Astrocyte of the spinal cord (primary cell): ENCODE measurements around the gene GDF15.

Experiments
- DNase-seq: peaks from one replicate; pipeline ENCODE4 v3.0.0; 2011; ENCODE audit warnings: low read depth, low spot score
- H3K4me3 ChIP-seq: 2 replicates; pipeline ENCODE4 v1.5.1; 2011; ENCODE audit warnings: low read depth, mild to moderate bottlenecking, low read length, moderate library complexity
- in situ Hi-C: cut with HindIII; loops from 2 replicates; pipeline ENCODE4 v1.10.0; 2017; ENCODE audit warnings: low sequenced_read_pairs
- TF ChIP-seq, protein P1 (sequence below): IDR thresholded peaks from 2 replicates; pipeline ENCODE4 v1.5.1; 2012; ENCODE audit warnings: low read depth, mild to moderate bottlenecking, low read length, inconsistent platforms

Gene GDF15

DNA sequence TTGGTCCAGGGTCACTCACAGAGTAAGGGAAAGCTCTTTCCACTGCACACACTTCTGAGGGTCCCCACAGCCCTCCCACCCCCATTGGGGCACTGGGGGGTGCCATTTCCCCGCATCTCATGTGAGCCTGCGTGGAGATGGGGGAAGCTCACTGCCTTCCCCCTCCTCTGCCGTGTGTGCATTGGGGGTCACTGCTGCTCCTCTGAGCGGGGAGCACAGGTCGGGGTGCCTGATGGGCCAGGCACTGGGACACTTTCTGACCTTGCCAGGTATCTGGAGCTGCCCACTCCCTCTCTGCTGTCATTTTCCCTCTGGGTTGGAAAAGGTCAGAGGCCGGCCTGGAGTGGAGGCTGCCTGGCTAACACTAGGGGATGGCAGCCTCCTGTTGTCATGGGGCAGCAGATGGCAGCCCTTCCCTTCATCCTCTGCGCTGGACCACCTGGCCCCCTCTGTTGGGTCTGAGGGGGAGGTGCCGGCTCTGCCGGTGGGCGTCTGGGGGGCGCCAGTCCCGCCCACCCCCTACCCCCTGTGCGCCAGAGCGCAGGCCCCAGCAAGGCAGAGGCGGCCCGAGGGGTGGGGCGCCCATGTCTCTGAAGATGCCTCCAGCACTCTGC, 42.3 kb downstream of the GDF15 start:
- TF ChIP-seq, protein P1, sequence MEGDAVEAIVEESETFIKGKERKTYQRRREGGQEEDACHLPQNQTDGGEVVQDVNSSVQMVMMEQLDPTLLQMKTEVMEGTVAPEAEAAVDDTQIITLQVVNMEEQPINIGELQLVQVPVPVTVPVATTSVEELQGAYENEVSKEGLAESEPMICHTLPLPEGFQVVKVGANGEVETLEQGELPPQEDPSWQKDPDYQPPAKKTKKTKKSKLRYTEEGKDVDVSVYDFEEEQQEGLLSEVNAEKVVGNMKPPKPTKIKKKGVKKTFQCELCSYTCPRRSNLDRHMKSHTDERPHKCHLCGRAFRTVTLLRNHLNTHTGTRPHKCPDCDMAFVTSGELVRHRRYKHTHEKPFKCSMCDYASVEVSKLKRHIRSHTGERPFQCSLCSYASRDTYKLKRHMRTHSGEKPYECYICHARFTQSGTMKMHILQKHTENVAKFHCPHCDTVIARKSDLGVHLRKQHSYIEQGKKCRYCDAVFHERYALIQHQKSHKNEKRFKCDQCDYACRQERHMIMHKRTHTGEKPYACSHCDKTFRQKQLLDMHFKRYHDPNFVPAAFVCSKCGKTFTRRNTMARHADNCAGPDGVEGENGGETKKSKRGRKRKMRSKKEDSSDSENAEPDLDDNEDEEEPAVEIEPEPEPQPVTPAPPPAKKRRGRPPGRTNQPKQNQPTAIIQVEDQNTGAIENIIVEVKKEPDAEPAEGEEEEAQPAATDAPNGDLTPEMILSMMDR: no peak
- in situ Hi-C loops: no loop called here
- DNase-seq: no peak
- H3K4me3 ChIP-seq: no peak overlapping the region

DNA sequence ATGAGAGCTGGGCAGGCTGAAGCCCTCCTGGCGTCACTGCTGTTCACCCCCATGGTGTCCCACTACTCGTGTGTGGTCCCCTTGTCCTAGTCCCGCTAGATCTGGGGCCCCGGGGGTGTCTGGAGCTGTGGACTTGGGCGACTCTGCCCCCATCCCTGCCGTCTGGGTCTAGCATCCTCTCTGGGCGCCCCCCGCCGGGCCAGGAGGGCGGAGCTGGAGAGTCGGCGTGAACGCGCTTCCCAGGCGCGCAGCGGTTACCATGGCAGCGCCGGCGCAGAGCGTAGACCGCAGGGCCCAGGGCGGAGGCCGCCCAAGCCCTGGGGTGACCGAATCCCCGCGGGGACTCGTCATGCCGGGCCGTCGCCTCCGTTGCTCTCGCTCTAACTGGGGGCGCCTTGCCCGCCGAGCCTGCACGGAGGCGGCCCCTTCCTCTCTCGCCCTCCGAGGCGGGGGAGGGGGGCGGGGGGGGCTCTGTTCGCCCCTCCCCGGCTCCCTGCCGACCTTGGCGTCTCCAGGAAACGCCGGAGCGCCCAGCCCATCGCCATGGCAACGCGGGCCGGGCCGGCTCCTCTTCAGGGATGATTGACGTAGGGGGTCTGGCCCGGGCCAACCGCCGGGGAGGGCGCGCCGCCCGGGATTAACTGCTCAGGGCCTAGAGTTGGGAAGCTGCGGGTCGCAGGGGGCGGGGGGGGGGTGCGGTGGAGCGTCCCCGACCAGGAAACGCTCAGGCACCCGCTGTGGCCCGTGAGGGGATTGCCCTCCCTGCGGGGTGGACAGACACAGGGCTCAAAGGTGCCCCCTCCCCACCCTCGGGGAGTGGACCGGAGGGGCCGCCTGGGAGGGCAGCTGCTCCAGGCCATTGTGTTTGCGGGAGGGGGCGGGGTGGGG, 43.1 kb downstream of the GDF15 start:
- peak overlapping the region; percentile 18 for H3K4me3 ChIP-seq
- TF ChIP-seq, protein P1: no peak
- in situ Hi-C loops: no loop called here
- DNase-seq: peak; percentile 95

DNA sequence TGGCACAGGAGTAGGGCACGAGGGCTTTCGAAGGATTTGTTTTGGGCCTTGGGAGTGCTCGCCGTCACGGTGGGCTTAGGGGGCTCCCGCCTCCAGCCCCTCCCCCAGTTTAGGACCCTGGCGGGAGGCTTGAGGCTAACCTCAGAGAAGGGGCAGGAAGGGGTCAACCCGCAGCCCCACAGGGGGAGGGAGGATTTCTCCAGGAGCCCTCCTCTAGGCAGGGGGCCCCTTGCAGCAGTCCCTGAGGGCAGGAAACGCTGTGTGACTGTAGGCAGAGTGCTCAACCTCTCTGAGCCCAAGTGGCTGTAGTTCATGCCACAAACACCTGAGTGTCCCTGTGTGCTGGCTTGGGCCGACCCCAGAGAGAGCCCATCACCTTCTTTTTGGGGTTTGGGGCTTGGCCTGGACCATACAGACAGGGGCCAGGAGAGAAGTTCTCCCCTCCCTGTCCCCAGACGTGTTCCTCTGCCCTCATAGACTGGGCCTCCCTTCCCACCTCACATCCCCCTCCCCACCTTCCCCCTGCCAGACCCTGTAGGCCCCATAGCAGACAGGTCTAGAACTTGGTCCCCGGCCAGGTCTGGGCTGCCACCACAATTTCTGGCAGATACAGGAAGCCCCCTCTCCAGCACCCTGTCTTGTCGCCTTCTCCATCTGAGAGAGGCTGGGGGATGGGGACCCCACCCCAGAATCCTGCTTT, 43.9 kb downstream of the GDF15 start:
- in situ Hi-C loops: no loop called here

DNA sequence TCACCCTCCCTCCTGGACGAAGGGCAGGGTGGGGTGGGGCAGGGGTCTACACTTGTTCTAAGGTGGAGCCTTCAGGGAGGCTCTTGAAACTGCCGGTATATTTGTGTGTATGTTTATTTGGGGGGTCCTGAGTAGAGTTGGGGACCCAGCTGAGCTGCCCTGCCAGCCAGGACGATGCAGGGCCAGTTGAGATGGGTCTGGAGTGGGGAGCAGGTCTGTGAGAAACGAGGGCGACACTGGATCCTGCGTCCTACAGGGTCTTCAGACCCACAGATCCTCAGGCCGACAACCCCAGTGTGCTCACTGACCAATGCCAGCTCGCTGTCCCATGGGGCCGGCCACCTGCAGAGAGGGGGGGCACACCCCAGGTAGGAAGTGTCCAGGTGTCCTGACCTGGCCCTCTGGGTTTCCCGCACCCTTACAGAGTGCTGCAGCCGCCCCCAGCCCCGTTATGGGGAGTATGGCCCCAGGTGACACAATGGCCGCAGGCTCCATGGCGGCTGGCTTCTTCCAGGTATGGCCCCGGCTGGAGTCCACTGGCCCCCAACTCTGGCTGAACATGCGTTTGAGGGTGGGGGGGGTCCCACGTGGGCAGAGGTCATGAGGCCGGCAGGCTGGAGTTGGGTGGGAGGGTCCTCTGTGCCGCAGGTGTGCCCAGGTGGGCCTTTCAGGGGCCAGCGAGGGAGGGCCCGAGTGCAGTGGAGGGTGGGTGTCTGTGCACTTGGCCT, 44.6 kb downstream of the GDF15 start:
- in situ Hi-C loops: no loop called here
- TF ChIP-seq, protein P1: no peak
- no peak overlapping the region for H3K4me3 ChIP-seq
- DNase-seq: no peak

More for the DNA sequence above, 43.9 kb downstream of the GDF15 start:
- no peak overlapping the region for H3K4me3 ChIP-seq
- TF ChIP-seq, protein P1: no peak
- no peak for DNase-seq

DNA sequence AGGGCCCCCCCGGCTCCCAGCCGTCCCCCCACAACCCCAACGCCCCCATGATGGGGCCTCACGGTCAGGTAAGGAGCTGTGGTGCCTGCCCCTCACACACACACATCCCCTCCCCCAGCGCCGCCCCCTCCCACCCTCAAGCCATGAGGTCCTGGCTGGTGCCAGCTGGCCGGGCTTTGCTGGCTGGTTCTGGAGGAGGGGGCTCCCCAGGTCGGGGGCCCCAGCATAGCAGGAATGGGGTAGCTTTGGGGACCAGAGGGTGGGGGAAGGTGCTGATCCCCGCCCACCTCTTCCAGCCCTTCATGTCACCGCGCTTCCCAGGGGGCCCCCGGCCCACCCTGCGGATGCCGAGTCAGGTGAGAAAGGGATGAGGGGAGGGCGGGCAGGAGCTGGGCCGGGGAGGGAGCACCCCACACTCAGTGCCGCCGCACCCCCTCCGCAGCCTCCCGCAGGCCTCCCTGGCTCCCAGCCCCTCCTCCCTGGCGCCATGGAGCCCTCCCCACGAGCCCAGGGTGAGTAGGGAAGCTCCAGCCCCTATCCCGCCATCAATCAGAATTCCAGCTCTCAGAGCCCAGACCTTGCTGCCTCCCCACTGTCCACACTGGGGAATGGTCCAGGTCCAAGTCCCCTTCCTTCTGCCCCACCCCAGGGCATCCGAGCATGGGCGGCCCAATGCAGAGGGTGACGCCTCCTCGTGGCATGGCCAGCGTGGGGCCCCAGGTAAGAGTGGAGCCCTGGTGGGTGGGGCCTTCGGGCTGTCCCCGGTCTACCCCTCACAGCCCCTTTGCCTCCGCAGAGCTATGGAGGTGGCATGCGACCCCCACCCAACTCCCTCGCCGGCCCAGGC, 45.6 kb downstream of the GDF15 start:
- TF ChIP-seq, protein P1: no peak
- DNase-seq: no peak
- in situ Hi-C loops: no loop called here
- H3K4me3 ChIP-seq: no peak overlapping the region
